ENCODE results near the gene CABP4. TPM values are rescaled to one million over a fixed set of nuclear protein-coding genes. Genes with fewer than 3 reads are reported as not detected.

Gene CABP4
- total RNA-seq, 4 donors from 2014 or later, result 0.67 to 1.9 TPM; not detected in 2

GRCh38 chr11:67439321-67440228 is 15.6 kb upstream of the CABP4 start:
- H3K27ac ChIP-seq, result peak overlapping the region in 1 of 2 donors; percentile 40
- TF ChIP-seq POLR2A (IDR thresholded peaks at IDR 0.05) (no peak), CTCF (IDR thresholded peaks at IDR 0.05) (no peak)
- intact Hi-C loops (cut with DNase I; ENCODE audit: low total_unique reads), result no loop called here
- H3K27me3 ChIP-seq, result no peaks in the 10 kb centered on the region
- H3K36me3 ChIP-seq, result no peaks in the 10 kb centered on the region
- peaks cover 0 to 4% of the 10 kb centered on the region in 2 donors for H3K4me1 ChIP-seq
- H3K9me3 ChIP-seq, result no peaks in the 10 kb centered on the region
- H3K4me3 ChIP-seq, result no peak overlapping the region
- peak in 1 of 2 donors; percentile 62 for DNase-seq

- Histone ChIP-seq H3K4me3 (no peak overlapping the region), H3K27me3 (no peaks in the 10 kb centered on the region), H3K36me3 (no peaks in the 10 kb centered on the region), H3K4me1 (peaks cover 0 to 4% of the 10 kb centered on the region in 2 donors), H3K9me3 (no peaks in the 10 kb centered on the region), H3K27ac (peak overlapping the region in 1 of 2 donors; percentile 40)
- TF ChIP-seq CTCF (IDR thresholded peaks at IDR 0.05), result no peak
- no peak for TF ChIP-seq POLR2A (IDR thresholded peaks at IDR 0.05)
- no peak for DNase-seq
- intact Hi-C loops (cut with DNase I; ENCODE audit: low total_unique reads), result no loop called here
Measured at GRCh38 chr11:67440229-67441097, 14.7 kb upstream of the CABP4 start.

- H3K27me3 ChIP-seq, result no peaks in the 10 kb centered on the region
- DNase-seq, result no peak
- TF ChIP-seq POLR2A (IDR thresholded peaks at IDR 0.05) (no peak), CTCF (IDR thresholded peaks at IDR 0.05) (no peak)
- H3K4me3 ChIP-seq, result no peak overlapping the region
- no peaks in the 10 kb centered on the region for H3K36me3 ChIP-seq
- peaks cover 0 to 3% of the 10 kb centered on the region in 2 donors for H3K4me1 ChIP-seq
- intact Hi-C loops (cut with DNase I; ENCODE audit: low total_unique reads), result no loop called here
- H3K27ac ChIP-seq, result no peak overlapping the region
- no peaks in the 10 kb centered on the region for H3K9me3 ChIP-seq
Measured at GRCh38 chr11:67441098-67441563, 14.0 kb upstream of the CABP4 start.

- Histone ChIP-seq H3K4me3 (no peak overlapping the region), H3K4me1 (no peaks in the 10 kb centered on the region), H3K9me3 (no peaks in the 10 kb centered on the region), H3K36me3 (no peaks in the 10 kb centered on the region), H3K27me3 (no peaks in the 10 kb centered on the region), H3K27ac (no peak overlapping the region)
- no peak for DNase-seq
- TF ChIP-seq CTCF (IDR thresholded peaks at IDR 0.05) (no peak), POLR2A (IDR thresholded peaks at IDR 0.05) (no peak)
- intact Hi-C loops (cut with DNase I; ENCODE audit: low total_unique reads), result no loop called here
Measured at GRCh38 chr11:67441731-67442351, 13.3 kb upstream of the CABP4 start.

Measured in uterus (tissue), 4 donors.